GM18909 (cell line): ENCODE results near the gene NDUFB8.
A peak's percentile ranks its signal among the peaks of the same experiment; 100 is the strongest.

ENCODE experiments used
- ATAC-seq: cut with Tn5 transposase; IDR thresholded peaks from one replicate; pipeline ENCODE4 v1.9.1; 2021; ENCODE audit warnings: mild to moderate bottlenecking; ENCODE audit not compliant: unreplicated experiment, poor library complexity

Gene NDUFB8

GRCh38 chr10:100508691-100509150 is 20.9 kb downstream of the NDUFB8 start:
- no peak for ATAC-seq

DNA sequence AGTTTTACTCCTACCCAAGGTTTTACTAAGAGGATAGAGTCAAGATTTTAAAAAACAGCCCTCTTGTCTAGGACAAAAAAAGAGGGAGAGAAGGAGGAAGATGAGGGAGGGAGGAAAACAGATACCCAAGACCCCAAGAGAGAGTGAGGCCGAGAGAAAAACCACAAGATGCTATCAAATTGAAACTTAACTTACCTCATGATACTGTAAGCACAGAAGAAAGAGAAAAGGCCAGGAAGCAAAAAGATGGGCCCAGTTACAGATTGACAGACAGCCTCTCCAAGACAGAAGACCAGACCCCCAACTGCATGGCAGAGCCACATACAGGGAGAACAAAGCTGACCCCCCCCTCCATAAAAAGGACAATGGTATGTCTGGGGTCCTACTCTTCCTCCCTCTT is 21.4 kb downstream of the NDUFB8 start:
- ATAC-seq: no peak

DNA sequence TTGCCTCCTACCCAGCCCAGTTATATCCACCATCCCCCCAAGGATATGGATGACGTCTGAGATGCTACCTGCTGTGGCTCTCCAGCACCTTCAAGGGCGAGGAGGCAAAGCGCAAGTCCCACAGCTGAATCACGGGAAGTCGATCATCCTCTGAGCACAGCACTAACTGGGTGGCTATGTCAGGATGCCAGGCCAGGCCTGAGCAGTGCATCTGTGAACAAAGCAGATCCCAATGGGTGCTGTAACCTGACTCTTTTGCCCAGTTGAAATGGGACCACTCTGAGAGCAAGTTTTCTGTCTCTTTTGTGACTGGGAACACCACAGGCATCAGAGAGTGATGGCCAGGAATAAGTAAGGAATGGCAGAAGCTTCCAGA is 22.3 kb downstream of the NDUFB8 start:
- no peak for ATAC-seq

DNA sequence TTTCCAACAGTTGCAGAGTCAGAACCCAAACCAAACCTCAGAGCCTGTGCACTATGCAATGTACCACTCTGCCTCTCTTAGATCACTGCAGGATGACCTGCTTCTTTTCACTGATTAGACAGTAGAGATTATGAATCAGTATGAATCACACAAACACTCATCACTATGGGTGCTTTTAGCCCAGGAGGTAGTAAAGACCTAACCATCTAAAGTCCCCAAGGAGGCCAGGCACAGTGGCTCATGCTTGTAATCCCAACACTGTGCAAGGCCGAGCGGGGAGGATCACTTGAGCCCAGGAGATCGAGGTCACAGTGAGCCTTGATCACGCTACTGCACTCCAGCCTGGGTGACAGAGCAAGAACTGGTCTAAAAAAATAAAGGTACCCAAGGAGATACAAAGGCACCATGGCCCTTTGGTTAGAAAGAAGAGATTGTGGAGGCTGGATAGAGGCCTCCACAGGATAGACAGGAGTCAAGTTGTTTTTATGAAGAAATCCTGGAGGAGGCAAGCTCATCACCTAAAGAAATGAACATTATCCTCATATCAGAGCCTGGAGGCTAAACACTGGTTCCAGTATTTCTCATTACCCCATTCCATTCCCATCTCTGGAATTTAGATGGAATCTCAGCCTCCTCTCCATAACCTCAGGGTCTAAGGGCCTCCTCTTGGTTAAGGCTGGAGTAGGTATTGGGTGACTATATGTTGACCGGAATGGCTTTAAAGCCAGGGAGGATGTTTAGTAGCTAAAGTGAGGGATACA is 22.9 kb downstream of the NDUFB8 start:
- ATAC-seq: no peak

GRCh38 chr10:100505164-100505563 is 24.5 kb downstream of the NDUFB8 start:
- ATAC-seq: no peak

DNA sequence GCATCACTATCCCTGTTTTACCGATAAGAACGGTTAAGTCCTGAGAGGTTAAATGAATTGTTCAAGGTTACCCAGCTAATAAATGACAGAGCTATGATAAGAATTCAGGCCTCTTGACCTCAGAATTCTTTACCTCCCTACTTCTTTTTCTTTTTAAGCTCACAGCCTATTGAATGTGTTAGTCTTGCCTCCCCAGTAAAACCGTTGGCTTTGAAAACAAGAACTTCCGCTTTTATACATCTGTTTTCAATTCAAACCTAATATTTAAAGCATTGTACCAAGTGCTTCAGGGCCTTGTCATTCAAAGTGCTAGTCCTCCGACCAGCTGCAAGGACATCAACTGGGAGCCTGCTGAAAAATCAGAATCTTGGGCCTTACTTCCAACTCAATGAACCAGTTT is 25.6 kb downstream of the NDUFB8 start:
- ATAC-seq: no peak

DNA sequence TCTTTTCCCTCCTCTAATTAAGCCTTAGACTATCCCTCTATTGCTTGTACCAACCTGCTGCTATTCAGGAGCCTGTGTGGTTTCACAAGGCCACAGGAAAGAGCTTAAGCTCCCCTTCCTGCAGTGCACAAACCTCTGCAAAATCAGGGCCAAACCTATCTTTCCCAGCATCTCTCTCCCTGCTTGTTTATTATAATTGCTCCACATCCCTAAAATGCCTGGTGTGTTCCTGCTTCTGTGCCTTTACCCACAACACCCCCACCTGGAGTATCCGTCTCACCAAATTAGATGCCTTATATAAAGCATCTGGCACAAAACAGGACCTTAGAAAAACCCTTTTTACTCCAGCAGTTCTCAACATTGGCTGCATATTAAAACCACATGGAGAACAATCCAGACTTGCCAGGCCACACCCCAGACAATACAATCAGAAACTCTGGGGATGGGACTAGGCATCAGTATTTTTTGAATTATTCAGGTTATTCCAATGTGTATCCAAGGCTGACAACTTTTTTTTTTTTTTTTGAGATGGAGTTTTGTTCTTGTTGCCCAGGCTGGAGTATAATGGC is 26.7 kb downstream of the NDUFB8 start:
- ATAC-seq: no peak

DNA sequence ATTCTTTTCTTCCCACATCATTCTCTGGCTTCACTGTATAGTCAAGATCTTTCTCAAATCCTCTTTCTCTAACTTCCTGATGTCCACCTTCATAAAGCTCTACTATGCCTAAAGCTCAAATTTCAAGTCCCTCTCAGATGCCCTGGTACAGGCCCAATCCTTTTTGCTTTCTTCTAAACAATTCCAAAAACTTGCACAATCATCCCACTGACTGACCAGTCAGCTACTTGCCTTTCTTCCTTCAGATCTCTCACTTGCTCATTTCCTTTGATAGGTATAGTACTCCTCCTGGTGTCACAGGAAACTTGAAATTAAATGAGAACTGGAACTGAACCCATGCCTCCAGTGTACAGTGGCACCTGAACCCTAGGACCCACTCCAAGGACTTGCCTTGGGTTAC is 28.2 kb downstream of the NDUFB8 start:
- ATAC-seq: no peak

DNA sequence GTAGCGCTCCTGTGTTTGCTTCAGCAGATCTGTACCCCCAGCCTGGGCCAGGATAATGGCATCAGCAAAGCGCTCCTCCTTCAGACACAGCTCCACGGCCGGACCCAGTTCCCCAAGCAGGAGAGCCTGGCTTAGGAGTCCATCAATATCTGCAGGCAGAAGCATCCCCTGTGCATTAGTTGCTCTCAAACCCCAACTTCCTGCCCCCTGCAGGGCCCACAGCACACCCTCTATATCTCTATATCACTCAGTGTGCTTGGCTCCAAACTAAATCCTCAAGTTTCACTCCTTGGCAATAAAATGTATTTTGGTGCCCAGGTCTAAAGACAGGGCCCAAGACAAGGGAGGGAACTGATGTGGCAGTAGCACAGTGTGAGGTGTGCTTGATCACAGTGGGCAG is 31.6 kb downstream of the NDUFB8 start:
- ATAC-seq: no peak

DNA sequence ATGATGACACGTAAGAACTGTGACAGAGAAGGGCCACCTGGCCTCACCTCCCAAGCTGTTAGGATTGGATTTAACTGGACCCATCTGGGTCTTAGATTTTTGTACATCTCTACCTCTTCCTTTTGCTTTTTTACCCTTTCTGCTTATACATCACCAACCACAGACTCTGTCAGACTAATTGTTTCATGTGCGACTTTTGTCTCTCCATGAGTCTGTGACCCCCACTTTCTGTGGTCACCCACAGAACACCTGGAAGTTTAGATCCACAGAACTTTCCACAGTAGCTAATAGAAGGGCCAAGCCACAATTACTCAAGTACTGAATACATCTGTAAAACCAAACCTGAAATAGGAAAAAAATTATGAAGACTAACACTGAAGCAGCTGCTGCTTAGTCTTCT is 33.1 kb downstream of the NDUFB8 start:
- no peak for ATAC-seq

DNA sequence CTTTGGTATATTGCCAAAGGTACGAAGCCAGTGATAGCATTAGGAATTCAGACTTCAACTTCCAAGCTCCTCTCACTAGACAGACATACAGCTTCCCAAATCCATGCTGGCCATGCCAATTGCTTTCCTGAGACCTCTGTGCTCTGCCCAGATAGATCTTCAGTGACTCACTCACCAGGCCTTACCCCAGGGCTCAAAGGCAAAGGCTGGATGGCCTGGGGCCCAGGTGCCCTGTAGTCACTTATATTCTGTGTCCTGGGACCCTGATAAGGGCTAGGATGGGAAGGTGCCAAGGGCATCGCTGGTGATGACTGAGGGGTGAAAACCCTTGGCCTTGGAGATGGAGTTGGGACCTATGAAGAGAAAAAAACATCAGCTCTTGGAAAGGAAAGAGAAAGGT is 39.1 kb downstream of the NDUFB8 start:
- no peak for ATAC-seq

DNA sequence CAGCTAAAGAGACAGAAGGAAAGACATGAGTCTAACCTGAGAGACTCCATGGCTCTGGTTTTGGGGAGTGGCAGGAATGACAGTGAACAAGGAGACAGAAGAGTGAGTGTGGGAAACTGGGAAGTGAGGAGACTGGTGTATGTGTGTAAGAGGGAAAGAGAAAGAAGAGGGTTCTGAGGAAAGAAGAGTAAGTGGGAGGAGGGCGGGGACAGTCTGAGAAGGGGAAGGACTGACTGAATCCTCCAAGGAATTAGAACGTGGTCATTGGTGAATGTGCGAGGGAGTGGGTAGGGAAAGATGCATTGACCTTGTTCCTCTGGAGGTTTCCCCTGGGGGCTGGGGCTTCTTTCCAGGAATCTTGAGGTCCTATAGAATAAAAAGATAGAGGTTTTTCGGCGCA is 40.3 kb downstream of the NDUFB8 start:
- ATAC-seq: no peak

DNA sequence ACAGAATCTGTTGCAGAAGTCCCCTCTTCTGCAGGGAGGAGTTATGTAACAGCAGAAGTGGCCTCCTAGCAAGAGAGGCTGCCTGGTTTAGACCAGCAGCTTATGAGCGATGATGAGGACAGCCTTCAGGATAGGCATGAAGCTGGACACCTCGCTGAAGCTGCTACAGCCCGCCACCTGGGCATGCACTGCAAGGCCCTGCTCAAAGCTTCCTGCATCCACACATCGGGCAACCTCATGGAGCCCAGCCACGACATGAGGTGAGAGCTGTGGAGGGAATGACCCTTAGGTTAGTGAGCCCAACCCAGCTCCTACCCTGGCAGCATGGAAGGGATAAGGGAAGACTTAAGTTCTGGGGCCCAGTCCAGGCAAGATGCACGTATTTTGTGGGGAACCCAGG is 42.1 kb downstream of the NDUFB8 start:
- no peak for ATAC-seq

- no peak for ATAC-seq
These were observed 43.7 kb downstream of the NDUFB8 start for GRCh38 chr10:100485801-100486495.

DNA sequence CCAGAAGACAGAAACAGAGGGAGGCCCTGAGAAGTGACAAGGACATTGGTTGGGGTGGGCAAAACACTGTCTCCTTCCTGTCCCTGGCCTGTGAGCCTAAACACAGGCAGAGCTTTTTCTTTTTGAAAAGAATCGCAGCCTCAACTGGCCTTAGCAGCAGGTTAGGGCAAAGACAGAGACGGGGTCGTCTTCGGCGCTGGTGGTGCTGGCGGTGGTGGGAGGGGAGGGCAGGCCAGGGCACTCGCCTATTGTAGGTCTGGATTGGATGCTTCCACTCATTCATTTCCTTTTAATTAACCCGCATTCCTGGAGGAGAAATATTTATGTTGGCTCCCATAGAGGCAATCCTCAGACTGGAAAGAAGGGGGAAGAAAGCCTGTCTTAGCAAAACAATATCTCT is 44.3 kb downstream of the NDUFB8 start:
- no peak for ATAC-seq

DNA sequence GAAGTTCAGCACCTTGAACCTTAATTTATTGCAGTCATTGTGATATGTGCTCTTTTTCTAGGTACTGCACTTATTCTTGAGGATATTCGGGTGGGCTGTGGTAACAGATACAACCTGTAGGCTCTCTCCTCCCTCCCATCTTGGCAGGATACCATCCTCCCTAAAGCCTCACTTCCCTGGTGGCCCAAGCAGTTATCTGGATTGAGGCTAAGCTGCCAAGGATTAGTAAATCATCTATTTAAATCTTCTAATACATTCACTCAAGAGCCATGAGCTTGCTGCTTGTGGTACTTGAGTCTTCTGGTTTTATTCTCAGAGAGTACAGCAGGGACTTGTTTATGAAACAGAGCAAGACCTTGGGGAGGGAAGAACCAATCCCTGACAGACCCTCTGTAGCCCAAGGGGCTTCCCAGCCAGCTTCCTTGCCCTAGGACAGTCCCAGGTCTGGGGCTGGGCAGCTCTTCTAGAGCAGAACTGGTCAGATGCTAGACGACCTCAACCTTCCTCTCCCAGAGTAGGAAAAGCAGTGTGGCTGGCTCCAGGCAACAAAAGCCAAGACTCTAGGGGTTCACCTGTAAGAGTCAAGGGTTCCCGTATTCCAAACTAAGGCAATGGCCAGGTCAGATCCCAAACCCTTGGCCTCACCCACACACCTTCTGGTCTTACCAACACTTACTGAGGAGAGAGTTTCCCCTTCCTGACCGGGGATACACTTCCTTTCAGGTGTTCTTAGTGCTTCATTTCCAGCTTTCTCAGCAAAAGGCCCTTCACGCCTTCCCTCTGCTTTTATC is 45.6 kb downstream of the NDUFB8 start:
- ATAC-seq: no peak

GRCh38 chr10:100482834-100483185 is 46.9 kb downstream of the NDUFB8 start:
- no peak for ATAC-seq

DNA sequence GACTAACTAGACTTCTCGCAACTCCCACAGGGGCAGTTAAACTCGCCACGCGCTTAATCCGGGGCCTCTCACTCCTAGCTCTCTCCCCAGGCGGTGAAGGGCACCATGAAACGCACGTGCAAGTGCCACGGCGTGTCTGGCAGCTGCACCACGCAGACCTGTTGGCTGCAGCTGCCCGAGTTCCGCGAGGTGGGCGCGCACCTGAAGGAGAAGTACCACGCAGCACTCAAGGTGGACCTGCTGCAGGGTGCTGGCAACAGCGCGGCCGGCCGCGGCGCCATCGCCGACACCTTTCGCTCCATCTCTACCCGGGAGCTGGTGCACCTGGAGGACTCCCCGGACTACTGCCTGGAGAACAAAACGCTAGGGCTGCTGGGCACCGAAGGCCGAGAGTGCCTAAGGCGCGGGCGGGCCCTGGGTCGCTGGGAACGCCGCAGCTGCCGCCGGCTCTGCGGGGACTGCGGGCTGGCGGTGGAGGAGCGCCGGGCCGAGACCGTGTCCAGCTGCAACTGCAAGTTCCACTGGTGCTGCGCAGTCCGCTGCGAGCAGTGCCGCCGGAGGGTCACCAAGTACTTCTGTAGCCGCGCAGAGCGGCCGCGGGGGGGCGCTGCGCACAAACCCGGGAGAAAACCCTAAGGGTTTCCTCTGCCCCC is 47.4 kb downstream of the NDUFB8 start:
- peak; percentile 40 for ATAC-seq

- ATAC-seq: peak; percentile 98
These were observed 48.1 kb downstream of the NDUFB8 start for GRCh38 chr10:100481462-100482081.

DNA sequence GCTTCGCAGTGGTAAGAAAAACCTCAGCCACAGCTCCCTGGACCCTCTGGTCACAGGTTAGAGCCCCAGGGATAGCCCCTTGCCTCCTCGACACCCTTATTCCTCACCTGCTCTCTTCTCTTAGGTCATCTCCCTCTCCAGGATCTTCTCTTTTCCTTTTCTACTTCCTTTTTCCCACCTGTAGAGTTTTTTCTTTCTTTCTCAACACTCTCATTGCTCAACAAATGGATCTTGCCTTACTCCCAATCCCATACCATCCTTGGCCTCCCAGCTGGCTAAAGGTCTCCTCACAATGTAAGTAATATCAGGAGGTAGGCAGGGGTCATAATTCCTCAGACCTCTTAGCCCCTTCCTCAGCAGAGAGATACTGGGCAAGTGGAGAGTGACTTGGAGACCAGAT is 49.7 kb downstream of the NDUFB8 start:
- no peak for ATAC-seq
